Measurements from ENCODE around the gene INTU. TPM values are rescaled to one million over a fixed set of nuclear protein-coding genes. Genes with fewer than 3 reads are reported as not detected.

Gene INTU
- total RNA-seq, 1 experiment from 2014 or later = not detected

GRCh38 chr4:127656047-127656680, 23.4 kb downstream of the INTU start:
- DNase-seq = no peak
- H3K36me3 ChIP-seq (ENCODE audit: insufficient read depth, low read length) = no peaks in the 10 kb centered on the region
- H3K4me1 ChIP-seq (ENCODE audit: low read length) = no peaks in the 10 kb centered on the region
- H3K9ac ChIP-seq (ENCODE audit: low read length) = no peak overlapping the region
- H4K20me1 ChIP-seq (ENCODE audit: insufficient read depth, low read depth, low read length) = no peaks in the 10 kb centered on the region
- H3K79me2 ChIP-seq (ENCODE audit: low read length) = no peaks in the 10 kb centered on the region
- H2AFZ ChIP-seq (ENCODE audit: low read length) = no peak overlapping the region
- H3K4me2 ChIP-seq (ENCODE audit: low read depth, low read length, poor library complexity, severe bottlenecking) = no peak overlapping the region
- no peaks in the 10 kb centered on the region for H3K9me2 ChIP-seq (replicated peaks; ENCODE audit: insufficient read depth, low read length)
- no peak overlapping the region for H3K27ac ChIP-seq (ENCODE audit: low read length)
- no peaks in the 10 kb centered on the region for H3K9me3 ChIP-seq (ENCODE audit: low read length)
- H3K4me3 ChIP-seq (ENCODE audit: low read length) = no peak overlapping the region
- H3K27me3 ChIP-seq (ENCODE audit: low read length) = no peaks in the 10 kb centered on the region

GRCh38 chr4:127660284-127660885, 27.6 kb downstream of the INTU start:
- H2AFZ ChIP-seq (ENCODE audit: low read length) = no peak overlapping the region
- H3K4me1 ChIP-seq (ENCODE audit: low read length) = no peaks in the 10 kb centered on the region
- no peak overlapping the region for H3K4me3 ChIP-seq (ENCODE audit: low read length)
- H3K27me3 ChIP-seq (ENCODE audit: low read length) = no peaks in the 10 kb centered on the region
- no peaks in the 10 kb centered on the region for H3K9me2 ChIP-seq (replicated peaks; ENCODE audit: insufficient read depth, low read length)
- H4K20me1 ChIP-seq (ENCODE audit: insufficient read depth, low read depth, low read length) = no peaks in the 10 kb centered on the region
- H3K36me3 ChIP-seq (ENCODE audit: insufficient read depth, low read length) = no peaks in the 10 kb centered on the region
- H3K79me2 ChIP-seq (ENCODE audit: low read length) = no peaks in the 10 kb centered on the region
- no peak overlapping the region for H3K9ac ChIP-seq (ENCODE audit: low read length)
- H3K9me3 ChIP-seq (ENCODE audit: low read length) = no peaks in the 10 kb centered on the region
- H3K4me2 ChIP-seq (ENCODE audit: low read depth, low read length, poor library complexity, severe bottlenecking) = no peak overlapping the region
- DNase-seq = no peak
- no peak overlapping the region for H3K27ac ChIP-seq (ENCODE audit: low read length)

- DNase-seq = no peak
- no peak overlapping the region for H3K4me2 ChIP-seq (ENCODE audit: low read depth, low read length, poor library complexity, severe bottlenecking)
- H3K79me2 ChIP-seq (ENCODE audit: low read length) = no peaks in the 10 kb centered on the region
- no peaks in the 10 kb centered on the region for H3K27me3 ChIP-seq (ENCODE audit: low read length)
- no peaks in the 10 kb centered on the region for H3K4me1 ChIP-seq (ENCODE audit: low read length)
- H3K36me3 ChIP-seq (ENCODE audit: insufficient read depth, low read length) = no peaks in the 10 kb centered on the region
- no peaks in the 10 kb centered on the region for H4K20me1 ChIP-seq (ENCODE audit: insufficient read depth, low read depth, low read length)
- H3K27ac ChIP-seq (ENCODE audit: low read length) = no peak overlapping the region
- no peak overlapping the region for H3K4me3 ChIP-seq (ENCODE audit: low read length)
- no peaks in the 10 kb centered on the region for H3K9me2 ChIP-seq (replicated peaks; ENCODE audit: insufficient read depth, low read length)
- no peak overlapping the region for H3K9ac ChIP-seq (ENCODE audit: low read length)
- no peak overlapping the region for H2AFZ ChIP-seq (ENCODE audit: low read length)
- no peaks in the 10 kb centered on the region for H3K9me3 ChIP-seq (ENCODE audit: low read length)
Measured at GRCh38 chr4:127667116-127667515, 34.4 kb downstream of the INTU start.

GRCh38 chr4:127667772-127668171, 35.0 kb downstream of the INTU start:
- H3K4me3 ChIP-seq (ENCODE audit: low read length) = no peak overlapping the region
- no peaks in the 10 kb centered on the region for H3K27me3 ChIP-seq (ENCODE audit: low read length)
- H3K9me2 ChIP-seq (replicated peaks; ENCODE audit: insufficient read depth, low read length) = no peaks in the 10 kb centered on the region
- H3K9me3 ChIP-seq (ENCODE audit: low read length) = no peaks in the 10 kb centered on the region
- no peak for DNase-seq
- H4K20me1 ChIP-seq (ENCODE audit: insufficient read depth, low read depth, low read length) = no peaks in the 10 kb centered on the region
- H3K4me2 ChIP-seq (ENCODE audit: low read depth, low read length, poor library complexity, severe bottlenecking) = no peak overlapping the region
- no peaks in the 10 kb centered on the region for H3K4me1 ChIP-seq (ENCODE audit: low read length)
- no peak overlapping the region for H3K27ac ChIP-seq (ENCODE audit: low read length)
- H2AFZ ChIP-seq (ENCODE audit: low read length) = no peak overlapping the region
- no peak overlapping the region for H3K9ac ChIP-seq (ENCODE audit: low read length)
- no peaks in the 10 kb centered on the region for H3K79me2 ChIP-seq (ENCODE audit: low read length)
- no peaks in the 10 kb centered on the region for H3K36me3 ChIP-seq (ENCODE audit: insufficient read depth, low read length)

GRCh38 chr4:127668770-127669169, 36.0 kb downstream of the INTU start:
- Histone ChIP-seq H2AFZ (ENCODE audit: low read length) (no peak overlapping the region), H4K20me1 (ENCODE audit: insufficient read depth, low read depth, low read length) (no peaks in the 10 kb centered on the region), H3K27me3 (ENCODE audit: low read length) (no peaks in the 10 kb centered on the region), H3K27ac (ENCODE audit: low read length) (no peak overlapping the region), H3K36me3 (ENCODE audit: insufficient read depth, low read length) (no peaks in the 10 kb centered on the region), H3K9ac (ENCODE audit: low read length) (no peak overlapping the region), H3K9me3 (ENCODE audit: low read length) (no peaks in the 10 kb centered on the region), H3K79me2 (ENCODE audit: low read length) (no peaks in the 10 kb centered on the region), H3K4me3 (ENCODE audit: low read length) (no peak overlapping the region), H3K4me1 (ENCODE audit: low read length) (no peaks in the 10 kb centered on the region), H3K9me2 (replicated peaks; ENCODE audit: insufficient read depth, low read length) (no peaks in the 10 kb centered on the region), H3K4me2 (ENCODE audit: low read depth, low read length, poor library complexity, severe bottlenecking) (no peak overlapping the region)
- no peak for DNase-seq

- H3K9me3 ChIP-seq (ENCODE audit: low read length) = no peaks in the 10 kb centered on the region
- H3K36me3 ChIP-seq (ENCODE audit: insufficient read depth, low read length) = no peaks in the 10 kb centered on the region
- H3K4me1 ChIP-seq (ENCODE audit: low read length) = no peaks in the 10 kb centered on the region
- H3K9me2 ChIP-seq (replicated peaks; ENCODE audit: insufficient read depth, low read length) = no peaks in the 10 kb centered on the region
- H3K9ac ChIP-seq (ENCODE audit: low read length) = no peak overlapping the region
- no peaks in the 10 kb centered on the region for H3K79me2 ChIP-seq (ENCODE audit: low read length)
- H3K27ac ChIP-seq (ENCODE audit: low read length) = no peak overlapping the region
- H4K20me1 ChIP-seq (ENCODE audit: insufficient read depth, low read depth, low read length) = no peaks in the 10 kb centered on the region
- no peak for DNase-seq
- no peak overlapping the region for H3K4me3 ChIP-seq (ENCODE audit: low read length)
- H3K4me2 ChIP-seq (ENCODE audit: low read depth, low read length, poor library complexity, severe bottlenecking) = no peak overlapping the region
- H2AFZ ChIP-seq (ENCODE audit: low read length) = no peak overlapping the region
- H3K27me3 ChIP-seq (ENCODE audit: low read length) = no peaks in the 10 kb centered on the region
Measured at GRCh38 chr4:127669691-127670090, 36.9 kb downstream of the INTU start.

GRCh38 chr4:127672111-127672510, 39.4 kb downstream of the INTU start:
- Histone ChIP-seq H3K4me2 (ENCODE audit: low read depth, low read length, poor library complexity, severe bottlenecking) (no peak overlapping the region), H3K27ac (ENCODE audit: low read length) (no peak overlapping the region), H3K9me2 (replicated peaks; ENCODE audit: insufficient read depth, low read length) (no peaks in the 10 kb centered on the region), H2AFZ (ENCODE audit: low read length) (no peak overlapping the region), H3K4me3 (ENCODE audit: low read length) (no peak overlapping the region), H3K9ac (ENCODE audit: low read length) (no peak overlapping the region), H3K79me2 (ENCODE audit: low read length) (no peaks in the 10 kb centered on the region), H4K20me1 (ENCODE audit: insufficient read depth, low read depth, low read length) (no peaks in the 10 kb centered on the region), H3K9me3 (ENCODE audit: low read length) (no peaks in the 10 kb centered on the region), H3K36me3 (ENCODE audit: insufficient read depth, low read length) (no peaks in the 10 kb centered on the region), H3K4me1 (ENCODE audit: low read length) (no peaks in the 10 kb centered on the region), H3K27me3 (ENCODE audit: low read length) (no peaks in the 10 kb centered on the region)
- no peak for DNase-seq

GRCh38 chr4:127685292-127685691, 52.5 kb downstream of the INTU start:
- H3K9ac ChIP-seq (ENCODE audit: low read length) = no peak overlapping the region
- no peaks in the 10 kb centered on the region for H3K9me2 ChIP-seq (replicated peaks; ENCODE audit: insufficient read depth, low read length)
- H3K27me3 ChIP-seq (ENCODE audit: low read length) = no peaks in the 10 kb centered on the region
- H3K36me3 ChIP-seq (ENCODE audit: insufficient read depth, low read length) = no peaks in the 10 kb centered on the region
- no peak overlapping the region for H2AFZ ChIP-seq (ENCODE audit: low read length)
- no peak overlapping the region for H3K27ac ChIP-seq (ENCODE audit: low read length)
- H3K9me3 ChIP-seq (ENCODE audit: low read length) = no peaks in the 10 kb centered on the region
- H3K79me2 ChIP-seq (ENCODE audit: low read length) = no peaks in the 10 kb centered on the region
- no peaks in the 10 kb centered on the region for H4K20me1 ChIP-seq (ENCODE audit: insufficient read depth, low read depth, low read length)
- no peaks in the 10 kb centered on the region for H3K4me1 ChIP-seq (ENCODE audit: low read length)
- H3K4me3 ChIP-seq (ENCODE audit: low read length) = no peak overlapping the region
- no peak overlapping the region for H3K4me2 ChIP-seq (ENCODE audit: low read depth, low read length, poor library complexity, severe bottlenecking)
- no peak for DNase-seq

Measured in Karpas-422 (cell line).